Activated naive CD4-positive, alpha-beta T cell treated with anti-CD3 and anti-CD28 coated beads, Interleukin-2, amount 50 U/mL, for 72 hours (primary cell): ENCODE results near the gene CARM1. TPM values are rescaled to one million over a fixed set of nuclear protein-coding genes. Genes with fewer than 3 reads are reported as not detected.
"Not testable (repeated sequence)": the region's sequence is repeated elsewhere in the genome, so short reads cannot be mapped to it uniquely, and the experiment has no call there.

Source experiments
- ATAC-seq, 2 donors: fragments of 150-1000 bp; cut with Tn5 transposase; 2 replicates each; pipeline ENCODE4 v1.10.0; 2021; ENCODE audit warnings: mild to moderate bottlenecking in 2 of 2, moderate library complexity in 2 of 2
- DNase-seq, 2 donors: peaks; one replicate each; pipeline ENCODE4 v3.0.0; 2021 to 2022; ENCODE audit warnings: low spot score in 2 of 2
- H3K27ac Mint-ChIP-seq, 2 donors: one replicate each; pipeline ENCODE4 v1.8.0; 2022; ENCODE audit warnings: mild to moderate bottlenecking in 2 of 2, mixed read lengths in 2 of 2
- H3K36me3 Mint-ChIP-seq, 2 donors: one replicate each; pipeline ENCODE4 v1.8.0; 2022; ENCODE audit warnings: mixed read lengths in 2 of 2
- H3K9me3 Mint-ChIP-seq, 2 donors: one replicate each; pipeline ENCODE4 v1.8.0; 2022; ENCODE audit warnings: mixed read lengths in 2 of 2
- total RNA-seq, 2 donors: library from RNA; stranded (reverse); gene quantifications; one replicate each; pipeline ENCODE4 v1.2.3, GENCODE V29; 2022

Gene CARM1
- total RNA-seq, 2 donors from 2014 or later = 46.4 to 73.6 TPM

GRCh38 chr19:10928563-10929401 lies 57.4 kb downstream of the CARM1 start, which contains the start of the genes TIMM29 and YIPF2:
TIMM29 (plus strand) TSS chr19:10928811; CDS start chr19:10928823, 12 bp downstream.
YIPF2 (minus strand) TSS chr19:10928639; CDS start chr19:10928410, 229 bp downstream.
- peak within 1 kb of the TSS; percentile 86 to 91 for H3K27ac Mint-ChIP-seq
- peak; percentile 94 for ATAC-seq

DNA sequence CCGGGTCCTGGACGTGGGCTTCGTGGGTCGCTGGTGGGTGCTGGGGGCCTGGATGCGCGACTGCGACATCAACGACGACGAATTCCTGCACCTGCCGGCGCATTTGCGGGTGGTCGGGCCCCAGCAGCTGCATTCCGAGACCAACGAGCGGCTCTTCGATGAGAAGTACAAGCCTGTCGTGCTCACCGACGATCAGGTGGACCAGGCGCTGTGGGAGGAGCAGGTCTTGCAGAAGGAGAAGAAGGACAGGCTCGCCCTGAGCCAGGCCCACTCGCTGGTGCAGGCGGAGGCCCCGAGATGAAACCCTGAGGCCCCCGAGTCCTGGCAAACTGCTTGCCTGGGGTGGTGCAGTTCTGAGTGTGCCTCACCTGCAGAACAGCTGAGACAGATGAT lies 58.0 kb downstream of the CARM1 start:
- Mint-ChIP-seq H3K9me3 (no peaks in the 10 kb centered on the region), H3K27ac (peak overlapping the region; percentile 82 to 91), H3K36me3 (peaks cover 0 to 10% of the 10 kb centered on the region in 2 donors)
- ATAC-seq (no peak), DNase-seq (no peak)

More at GRCh38 chr19:10928563-10929401, 57.4 kb downstream of the CARM1 start, which contains the start of the genes TIMM29 and YIPF2:
- Mint-ChIP-seq H3K36me3 (peaks cover 0 to 10% of the 10 kb centered on the region in 2 donors), H3K9me3 (no peaks in the 10 kb centered on the region)
- DNase-seq = peak; percentile 92 to 95

DNA sequence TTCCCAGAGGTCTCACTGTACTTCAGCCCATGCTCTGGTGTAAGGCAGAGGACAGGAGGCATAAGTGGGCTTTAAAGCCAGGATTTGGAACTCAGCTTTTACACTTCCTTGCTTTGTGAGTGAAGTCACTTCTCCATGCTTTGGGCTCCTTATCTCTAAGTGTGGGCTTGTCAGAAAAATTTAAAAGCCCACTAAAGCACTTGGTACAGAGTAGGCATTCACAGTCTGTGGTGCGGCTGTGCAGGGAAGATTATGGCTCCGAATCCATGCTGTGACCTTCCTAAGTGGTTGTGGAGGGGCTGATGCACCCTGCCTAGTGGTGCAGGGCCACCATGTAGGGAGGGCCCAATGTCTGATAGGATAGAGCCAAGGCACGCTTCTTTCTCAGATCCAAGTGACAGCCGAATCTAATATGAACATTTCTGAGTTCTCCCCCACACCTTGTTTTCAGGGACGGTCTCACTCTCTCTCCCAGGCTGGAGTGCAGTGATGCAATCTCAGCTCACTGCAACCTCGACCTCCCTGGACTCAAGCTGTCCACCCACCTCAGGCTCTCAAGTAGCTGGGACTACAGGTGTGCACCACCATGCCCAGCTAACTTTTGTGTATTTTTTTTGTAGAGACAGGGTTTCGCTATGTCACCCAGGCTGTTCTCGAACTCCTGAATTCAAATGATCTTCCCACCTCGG lies 64.2 kb downstream of the CARM1 start:
- no peak overlapping the region for H3K27ac Mint-ChIP-seq
- ATAC-seq = no peak
- no peaks in the 10 kb centered on the region for H3K9me3 Mint-ChIP-seq
- H3K36me3 Mint-ChIP-seq = no peaks in the 10 kb centered on the region
- DNase-seq = no peak

GRCh38 chr19:10936661-10937084 lies 65.3 kb downstream of the CARM1 start:
- no peaks in the 10 kb centered on the region for H3K9me3 Mint-ChIP-seq
- DNase-seq (peak in 1 of 2 donors; percentile 60), ATAC-seq (peak; percentile 85 to 86)
- no peaks in the 10 kb centered on the region for H3K36me3 Mint-ChIP-seq
- H3K27ac Mint-ChIP-seq = no peak overlapping the region

- not testable (repeated sequence) for H3K36me3 Mint-ChIP-seq, H3K27ac Mint-ChIP-seq, DNase-seq, ATAC-seq, H3K9me3 Mint-ChIP-seq
Measured at GRCh38 chr19:10941649-10942048, 70.3 kb downstream of the CARM1 start.

DNA sequence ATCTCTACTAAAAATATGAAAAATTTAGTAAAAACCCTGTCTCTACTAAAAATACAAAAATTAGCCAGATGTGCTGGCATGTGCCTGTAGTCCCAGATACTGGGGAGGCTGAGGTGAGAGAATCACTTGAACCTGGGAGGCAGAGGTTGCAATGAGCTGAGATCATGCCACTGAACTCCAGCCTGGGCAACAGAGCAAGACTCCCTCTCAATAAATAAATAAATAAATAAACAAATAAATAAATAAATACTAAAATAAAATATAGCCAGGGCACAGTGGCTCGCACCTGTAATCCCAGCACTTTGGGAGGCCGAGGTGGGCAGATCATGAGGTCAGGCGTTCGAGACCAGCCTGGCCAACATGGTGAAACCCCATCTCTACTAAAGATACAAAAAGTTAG lies 72.1 kb downstream of the CARM1 start:
- DNase-seq, H3K9me3 Mint-ChIP-seq, ATAC-seq, H3K27ac Mint-ChIP-seq, H3K36me3 Mint-ChIP-seq: not testable (repeated sequence)

GRCh38 chr19:10945264-10945663 lies 73.9 kb downstream of the CARM1 start:
- no peak overlapping the region for H3K27ac Mint-ChIP-seq
- no peak for DNase-seq
- ATAC-seq = no peak
- no peaks in the 10 kb centered on the region for H3K36me3 Mint-ChIP-seq
- no peaks in the 10 kb centered on the region for H3K9me3 Mint-ChIP-seq

- no peaks in the 10 kb centered on the region for H3K9me3 Mint-ChIP-seq
- DNase-seq = no peak
- ATAC-seq = no peak
- no peaks in the 10 kb centered on the region for H3K36me3 Mint-ChIP-seq
- no peak overlapping the region for H3K27ac Mint-ChIP-seq
Measured at GRCh38 chr19:10946958-10947657, 75.8 kb downstream of the CARM1 start.

GRCh38 chr19:10952809-10953208 lies 81.5 kb downstream of the CARM1 start:
- Mint-ChIP-seq H3K27ac (no peak overlapping the region), H3K36me3 (no peaks in the 10 kb centered on the region), H3K9me3 (no peaks in the 10 kb centered on the region)
- DNase-seq = no peak
- no peak for ATAC-seq

DNA sequence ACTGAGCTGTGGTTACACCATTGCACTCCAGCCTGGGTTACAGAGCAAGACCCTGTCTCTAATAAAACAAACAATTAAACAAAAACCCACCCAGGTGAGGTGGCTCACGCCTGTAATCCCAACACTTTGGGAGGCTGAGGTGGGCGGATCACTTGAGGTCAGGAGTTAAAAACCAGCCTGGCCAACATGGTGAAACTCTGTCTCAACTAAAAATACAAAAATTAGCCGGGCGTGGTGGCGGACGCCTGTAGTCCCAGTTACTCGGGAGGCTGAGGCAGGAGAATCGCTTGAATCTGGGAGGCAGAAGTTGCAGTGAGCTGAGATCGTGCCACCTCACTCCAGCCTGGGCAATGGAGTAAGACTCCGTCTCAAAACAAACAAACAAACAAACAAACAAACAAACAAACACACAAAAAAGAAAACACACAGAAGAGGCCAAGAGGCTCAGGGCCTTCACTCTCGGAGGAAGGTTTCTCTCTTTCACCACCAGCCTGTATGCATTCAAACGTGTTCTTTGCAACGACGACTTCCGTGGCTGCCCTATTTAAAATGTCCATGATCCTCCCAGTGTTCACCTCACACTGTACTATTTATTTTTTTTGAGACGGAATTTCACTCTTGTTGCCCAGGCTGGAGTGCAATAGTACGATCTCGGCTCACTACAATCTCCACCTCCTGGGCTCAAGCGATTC lies 88.1 kb downstream of the CARM1 start:
- ATAC-seq, H3K9me3 Mint-ChIP-seq, DNase-seq: not testable (repeated sequence)
- H3K36me3 Mint-ChIP-seq = peaks cover 7 to 20% of the 10 kb centered on the region in 2 donors
- peak overlapping the region; percentile 92 to 96 for H3K27ac Mint-ChIP-seq

- Mint-ChIP-seq H3K9me3 (no peaks in the 10 kb centered on the region), H3K36me3 (peaks cover 7 to 20% of the 10 kb centered on the region in 2 donors), H3K27ac (peak within 1 kb of the TSS; percentile 92 to 96)
- ATAC-seq = peak; percentile 69 to 72
- DNase-seq = peak; percentile 99
Measured at GRCh38 chr19:10960314-10961072, 89.1 kb downstream of the CARM1 start, which contains the start of gene SMARCA4. SMARCA4 (plus strand) TSS chr19:10961030; CDS start chr19:10984152, 23,122 bp downstream.

- ATAC-seq (peak; percentile 13 to 41), DNase-seq (peak in 1 of 2 donors; percentile 72)
- Mint-ChIP-seq H3K36me3 (peaks cover 7 to 20% of the 10 kb centered on the region in 2 donors), H3K27ac (peak overlapping the region; percentile 85 to 87), H3K9me3 (no peaks in the 10 kb centered on the region)
Measured at GRCh38 chr19:10961073-10961860, 89.9 kb downstream of the CARM1 start.

DNA sequence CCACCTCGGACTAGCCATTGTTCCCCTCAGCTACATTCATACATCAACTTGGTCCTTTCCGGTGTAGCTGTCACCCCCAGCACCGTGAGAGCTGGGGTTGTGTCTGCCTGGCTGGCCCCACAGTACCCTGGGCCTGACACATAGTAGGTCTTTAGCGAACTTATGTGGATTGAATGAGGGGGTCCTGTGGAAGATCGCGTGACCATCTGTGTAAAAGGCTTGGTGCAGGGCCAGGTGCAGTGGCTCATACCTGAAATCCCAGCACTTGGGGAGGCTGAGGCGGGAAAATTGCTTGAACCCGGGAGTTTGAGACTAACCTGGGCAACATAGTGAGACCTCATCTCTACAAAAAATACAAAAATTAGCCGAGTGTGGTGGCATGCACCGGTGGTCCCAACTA lies 91.5 kb downstream of the CARM1 start:
- no peak for DNase-seq
- ATAC-seq = no peak
- H3K27ac Mint-ChIP-seq = peak overlapping the region in 1 of 2 donors; percentile 25
- H3K36me3 Mint-ChIP-seq = peaks cover 7 to 20% of the 10 kb centered on the region in 2 donors
- no peaks in the 10 kb centered on the region for H3K9me3 Mint-ChIP-seq

GRCh38 chr19:10963865-10964264 lies 92.5 kb downstream of the CARM1 start:
- ATAC-seq = no peak
- Mint-ChIP-seq H3K36me3 (peaks cover 7 to 20% of the 10 kb centered on the region in 2 donors), H3K27ac (peak overlapping the region; percentile 68 to 93), H3K9me3 (no peaks in the 10 kb centered on the region)
- DNase-seq = no peak

DNA sequence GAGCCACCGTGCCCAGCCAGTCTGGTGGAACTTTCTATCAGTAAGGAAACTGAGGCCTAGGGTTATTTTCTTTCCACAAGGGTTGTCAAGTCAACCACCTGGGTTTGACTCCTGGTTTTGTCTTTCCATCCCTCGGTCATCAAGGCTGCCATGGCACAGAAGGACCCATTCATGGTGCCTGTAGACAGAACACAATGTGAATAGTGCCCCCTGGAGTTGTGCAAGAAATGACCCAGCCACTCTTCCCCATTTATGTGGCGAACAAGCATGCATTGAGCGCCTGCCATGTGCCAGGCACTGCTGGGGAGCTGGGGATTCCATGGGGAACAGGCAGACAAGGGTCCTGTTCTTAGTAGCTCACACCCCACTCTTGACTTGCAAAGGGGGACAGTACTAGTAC lies 93.5 kb downstream of the CARM1 start:
- no peak for DNase-seq
- Mint-ChIP-seq H3K27ac (no peak overlapping the region), H3K36me3 (peaks cover 7 to 16% of the 10 kb centered on the region in 2 donors)

More for the DNA sequence above, 93.5 kb downstream of the CARM1 start:
- no peak for ATAC-seq
- no peaks in the 10 kb centered on the region for H3K9me3 Mint-ChIP-seq
